Globus pallidus (tissue), 1 donor: ENCODE measurements around the gene NMNAT2.
"Not testable (repeated sequence)": the region's sequence is repeated elsewhere in the genome, so short reads cannot be mapped to it uniquely, and the experiment has no call there.

Source experiments
- DNase-seq: peaks from one replicate; pipeline ENCODE4 v3.0.0-alpha.2; 2015; ENCODE audit warnings: low spot score

Gene NMNAT2

DNA sequence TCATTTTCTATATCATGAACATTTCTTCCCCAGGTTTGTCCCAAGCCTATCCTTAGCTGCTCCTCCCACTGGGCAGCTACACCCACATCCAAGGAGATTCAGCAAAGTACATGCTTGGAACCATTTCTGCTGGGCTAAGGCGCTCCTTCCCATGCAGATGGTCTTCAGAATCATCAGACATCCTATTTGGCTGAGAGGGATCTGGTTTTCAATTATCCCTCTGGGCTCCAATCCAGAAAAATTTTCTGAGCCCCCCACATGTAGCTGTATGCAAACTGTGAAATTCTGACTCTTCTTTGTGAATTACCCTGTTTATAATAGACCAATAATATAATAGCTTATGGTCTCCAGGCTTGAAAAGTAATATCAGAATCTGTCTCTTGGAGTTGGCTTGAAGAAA lies 132.9 kb downstream of the NMNAT2 start:
- DNase-seq: no peak

GRCh38 chr1:183284086-183284485 lies 134.1 kb downstream of the NMNAT2 start:
- no peak for DNase-seq

DNA sequence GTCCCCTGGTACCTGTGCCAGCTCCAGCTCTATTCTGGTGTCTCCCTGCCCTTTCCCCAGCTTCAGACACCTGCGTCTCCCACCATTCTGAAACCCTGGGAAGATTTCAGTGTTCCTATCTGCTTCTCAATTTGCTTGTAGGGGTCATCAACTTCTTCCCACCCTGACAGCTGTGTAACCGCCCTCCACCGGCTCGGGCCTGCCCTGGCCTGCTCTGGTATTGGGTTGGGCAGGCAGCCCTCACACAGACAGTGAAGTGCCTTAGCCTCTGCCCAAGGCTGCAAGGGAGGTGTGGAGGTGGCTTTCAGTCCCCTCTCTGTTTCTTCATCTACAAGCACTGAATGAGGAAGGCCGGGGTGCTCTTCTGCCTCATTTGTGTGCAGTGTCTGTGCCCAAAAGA lies 134.9 kb downstream of the NMNAT2 start:
- no peak for DNase-seq

GRCh38 chr1:183282101-183282855 lies 135.9 kb downstream of the NMNAT2 start:
- DNase-seq: no peak

DNA sequence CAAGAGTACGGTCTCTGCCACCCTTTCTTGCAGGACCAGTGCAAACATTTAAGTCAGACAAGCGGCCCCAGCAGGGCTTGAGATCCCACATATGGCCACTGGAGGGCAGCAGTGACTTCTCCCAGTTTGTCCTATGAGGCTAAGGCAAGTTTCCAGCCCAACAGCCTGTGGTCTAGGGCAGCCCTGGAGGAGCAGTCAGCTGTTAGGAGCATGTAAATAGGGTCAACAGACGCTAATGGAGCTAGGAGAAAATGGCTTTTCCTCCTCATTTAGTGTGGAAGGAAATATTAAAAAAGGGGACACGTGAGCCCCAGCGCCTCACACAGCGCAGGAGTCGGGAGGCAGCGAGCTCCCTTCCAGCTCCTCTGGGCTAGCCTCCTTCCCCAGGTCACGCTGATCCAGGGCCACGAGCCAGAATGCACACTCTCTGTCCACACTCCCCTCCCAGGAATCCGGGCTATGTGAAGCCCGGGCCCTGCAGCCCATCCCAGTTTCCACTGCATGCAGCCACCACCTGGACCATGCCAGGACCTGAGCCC lies 136.6 kb downstream of the NMNAT2 start:
- DNase-seq: peak; percentile 90

DNA sequence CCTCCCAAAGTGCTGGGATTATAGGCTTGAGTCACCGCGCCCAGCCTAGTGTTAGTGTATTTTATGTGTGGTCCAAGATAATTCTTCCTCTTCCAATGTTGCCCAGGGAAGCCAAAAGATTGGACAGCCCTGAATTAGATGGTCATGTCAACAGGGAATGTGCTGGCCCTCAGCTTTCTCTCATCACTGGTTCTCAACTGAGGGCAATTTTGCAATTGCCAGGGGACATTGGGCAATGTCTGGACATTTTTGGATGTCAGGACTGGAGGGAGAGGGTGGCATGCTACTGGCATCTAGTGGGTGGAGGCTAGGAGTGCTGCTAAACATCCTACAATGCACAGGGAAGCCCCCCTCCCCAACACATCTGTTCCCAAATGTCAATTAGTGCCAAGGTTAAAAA lies 137.1 kb downstream of the NMNAT2 start:
- no peak for DNase-seq

GRCh38 chr1:183279835-183280234 lies 138.3 kb downstream of the NMNAT2 start:
- DNase-seq: no peak

DNA sequence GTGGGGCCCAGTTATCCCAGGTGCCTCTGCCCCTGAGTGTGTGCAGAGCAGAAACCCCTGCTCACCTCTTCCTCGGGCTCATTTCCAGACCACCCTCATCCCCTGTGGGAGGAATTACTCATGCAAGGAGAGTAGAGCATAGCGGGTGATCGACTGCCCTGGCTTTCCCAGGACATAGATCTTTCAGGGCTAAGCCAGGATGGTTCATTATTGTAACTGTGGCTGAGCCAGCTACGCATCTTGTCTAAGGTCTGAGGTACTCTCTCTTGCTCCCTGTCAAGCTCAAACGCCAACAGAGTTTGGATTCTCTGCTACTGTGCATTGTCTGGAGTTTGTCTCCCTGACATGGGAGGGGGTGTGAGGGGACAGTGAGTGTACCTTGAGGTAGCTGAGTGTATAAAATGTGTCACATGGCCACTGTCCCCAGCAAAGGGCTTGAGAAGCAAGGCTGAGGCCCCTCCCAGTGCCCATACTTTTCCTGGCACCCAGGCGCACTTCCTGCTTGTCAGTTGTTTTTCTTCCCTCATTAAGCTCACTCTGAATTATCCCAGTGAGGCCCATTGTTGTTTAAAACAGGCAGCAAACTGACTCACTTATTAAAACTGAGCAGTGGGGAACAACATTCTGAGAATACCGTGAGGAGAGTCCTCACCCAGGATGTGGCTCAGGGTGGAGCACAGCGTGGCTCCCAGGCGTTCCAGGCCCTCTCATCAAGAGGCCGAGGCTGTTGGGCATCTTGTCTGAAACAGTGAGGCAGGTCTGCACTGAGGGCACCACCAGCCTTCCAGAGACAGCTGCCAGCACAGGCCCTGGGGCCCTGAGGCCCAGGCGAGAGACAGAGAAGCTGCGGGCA lies 139.2 kb downstream of the NMNAT2 start:
- DNase-seq: no peak

GRCh38 chr1:183277821-183278738 lies 140.1 kb downstream of the NMNAT2 start:
- DNase-seq: no peak

- no peak for DNase-seq
Measured at GRCh38 chr1:183276386-183277080, 141.6 kb downstream of the NMNAT2 start.

DNA sequence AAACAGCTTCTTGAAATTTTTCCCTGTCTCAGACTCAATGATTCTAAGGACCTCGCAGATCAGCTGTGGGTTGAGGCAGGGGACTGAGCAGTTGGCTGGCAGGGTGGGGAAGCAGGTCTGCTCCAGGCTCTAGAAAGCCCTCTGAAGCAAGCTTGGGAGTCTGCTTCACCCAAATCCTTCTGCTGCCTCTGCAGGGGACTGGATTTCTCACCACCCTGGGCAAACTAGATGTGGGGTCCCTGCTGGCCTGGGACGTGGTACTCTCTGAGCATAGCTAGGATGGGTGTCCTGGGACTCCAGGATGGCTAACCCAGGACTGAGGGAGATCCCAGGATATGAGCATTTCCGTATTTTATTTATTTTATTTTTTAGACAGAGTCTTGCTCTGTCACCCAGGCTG lies 142.9 kb downstream of the NMNAT2 start:
- no peak for DNase-seq

DNA sequence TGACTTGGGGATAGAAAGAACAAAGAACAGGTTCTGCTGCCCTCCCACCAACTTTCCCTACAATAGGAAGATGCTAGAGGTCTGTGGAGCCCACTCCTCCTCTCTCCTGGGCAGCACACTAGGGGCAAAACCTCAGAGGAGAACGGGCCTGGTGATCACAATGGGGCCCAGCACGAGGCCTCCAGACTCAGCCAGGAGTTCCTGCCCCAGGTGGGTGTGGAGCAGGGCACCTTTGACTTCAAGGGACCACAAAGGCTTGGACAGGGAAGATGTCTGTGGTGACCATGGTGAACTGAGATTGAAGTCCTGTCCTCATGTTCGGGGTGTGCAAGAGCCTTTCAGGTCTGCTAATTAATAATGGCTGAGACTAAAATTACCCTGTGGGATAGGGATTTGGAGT lies 143.3 kb downstream of the NMNAT2 start:
- DNase-seq: no peak

DNA sequence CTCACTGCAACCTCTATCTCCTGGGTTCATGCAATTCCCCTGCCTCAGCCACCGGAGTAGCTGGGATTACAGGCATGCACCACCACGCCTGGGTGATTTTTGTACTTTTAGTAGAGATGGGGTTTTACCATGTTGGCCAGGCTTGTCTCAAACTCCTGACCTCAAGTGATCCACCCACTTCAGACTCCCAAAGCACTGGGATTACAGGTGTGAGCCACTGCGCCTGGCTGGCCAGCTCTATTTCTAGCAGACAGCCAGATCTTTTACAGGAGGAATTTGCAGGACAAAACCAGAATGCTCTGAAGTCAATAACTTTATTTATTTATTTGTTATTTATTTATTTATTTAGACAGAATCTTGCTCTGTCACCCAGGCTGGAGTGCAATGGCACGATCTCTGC lies 144.2 kb downstream of the NMNAT2 start:
- DNase-seq: not testable (repeated sequence)

GRCh38 chr1:183273300-183273699 lies 144.9 kb downstream of the NMNAT2 start:
- DNase-seq: no peak

DNA sequence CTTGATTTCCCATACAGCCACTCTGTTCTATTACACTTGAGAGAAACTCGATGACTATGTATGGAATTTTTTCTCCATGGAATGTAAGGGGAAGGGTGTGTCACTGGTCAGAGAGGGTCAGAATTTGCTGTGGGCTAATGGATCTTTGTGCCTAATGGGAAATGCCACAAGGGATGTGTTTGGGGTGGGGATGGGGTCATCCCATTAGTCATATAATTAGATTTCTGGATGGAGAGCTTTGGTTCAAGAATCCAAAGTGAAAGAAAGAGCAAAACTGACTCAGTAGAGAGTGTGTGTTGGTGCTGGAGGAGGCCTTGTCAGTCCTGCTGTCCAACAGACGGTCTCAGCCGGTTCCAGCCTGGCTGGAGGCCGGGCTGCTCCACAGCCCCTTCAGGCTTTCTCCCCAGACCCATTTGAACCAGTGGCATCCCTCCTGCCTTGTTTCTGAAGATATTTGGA lies 145.8 kb downstream of the NMNAT2 start:
- DNase-seq: no peak

DNA sequence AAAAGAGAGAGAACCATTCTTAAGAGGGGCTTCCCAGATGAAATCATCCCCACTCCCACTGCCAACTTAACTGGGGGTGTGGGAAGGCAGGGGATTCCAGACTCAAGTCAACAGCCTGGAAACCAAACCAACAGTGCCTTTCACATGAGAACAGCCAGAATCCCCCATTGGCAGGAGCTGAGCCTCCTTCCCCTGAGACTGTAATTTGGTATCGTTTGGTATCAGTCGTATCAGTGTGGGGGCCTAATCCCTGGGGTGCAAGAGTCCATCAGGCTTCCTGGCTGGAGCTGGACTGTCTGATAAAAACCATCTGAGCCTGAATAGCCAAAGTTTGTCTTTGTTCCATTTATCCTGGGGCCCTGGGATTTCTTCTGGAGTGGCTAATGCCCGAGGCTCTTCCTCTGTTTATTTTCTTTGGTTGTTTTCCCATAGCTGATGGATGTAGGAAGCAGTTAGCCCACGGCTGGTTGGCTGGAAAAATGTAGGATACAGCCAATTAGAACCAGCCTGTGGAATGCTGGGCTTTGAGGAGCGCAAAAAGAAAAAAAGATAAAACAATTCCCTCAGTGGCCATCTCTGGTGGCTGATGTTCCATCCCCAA lies 147.5 kb downstream of the NMNAT2 start:
- no peak for DNase-seq

DNA sequence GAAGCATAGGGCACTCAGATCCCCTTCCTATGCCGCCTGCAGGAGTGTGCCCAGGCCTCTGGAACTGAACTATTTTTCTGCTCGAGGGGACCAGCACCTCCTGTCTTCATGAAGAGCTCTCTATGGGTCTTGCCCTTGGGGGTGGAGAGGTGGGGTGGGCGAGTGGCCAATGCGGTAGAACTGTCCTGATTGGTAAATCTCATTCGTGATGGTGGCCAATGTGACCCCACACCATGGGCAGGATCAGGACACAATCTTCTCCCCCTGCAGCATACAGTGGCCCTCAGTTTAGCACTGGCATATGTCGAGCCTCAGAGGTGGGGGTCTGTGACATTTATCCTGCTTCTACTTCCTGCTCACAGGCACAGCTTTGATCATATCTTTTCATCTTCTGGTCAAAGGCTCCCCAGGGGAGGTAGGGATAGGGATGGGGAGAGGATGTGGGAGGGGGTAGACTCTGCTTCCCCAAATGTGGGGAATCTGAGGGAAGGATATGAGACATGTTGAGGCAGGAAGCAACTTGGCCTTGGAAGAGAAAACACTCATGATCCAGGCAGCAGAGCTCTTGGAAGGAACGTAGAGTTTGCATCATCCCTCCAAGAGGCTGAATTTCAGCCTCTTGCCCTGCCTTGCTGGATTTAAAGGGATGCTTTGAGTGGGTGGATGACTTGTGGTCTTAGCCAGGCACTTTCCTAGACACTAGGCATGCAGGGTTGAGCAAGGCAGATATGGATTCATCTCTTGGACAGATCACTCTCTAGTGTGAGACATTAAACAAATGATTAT lies 150.3 kb downstream of the NMNAT2 start:
- DNase-seq: no peak

DNA sequence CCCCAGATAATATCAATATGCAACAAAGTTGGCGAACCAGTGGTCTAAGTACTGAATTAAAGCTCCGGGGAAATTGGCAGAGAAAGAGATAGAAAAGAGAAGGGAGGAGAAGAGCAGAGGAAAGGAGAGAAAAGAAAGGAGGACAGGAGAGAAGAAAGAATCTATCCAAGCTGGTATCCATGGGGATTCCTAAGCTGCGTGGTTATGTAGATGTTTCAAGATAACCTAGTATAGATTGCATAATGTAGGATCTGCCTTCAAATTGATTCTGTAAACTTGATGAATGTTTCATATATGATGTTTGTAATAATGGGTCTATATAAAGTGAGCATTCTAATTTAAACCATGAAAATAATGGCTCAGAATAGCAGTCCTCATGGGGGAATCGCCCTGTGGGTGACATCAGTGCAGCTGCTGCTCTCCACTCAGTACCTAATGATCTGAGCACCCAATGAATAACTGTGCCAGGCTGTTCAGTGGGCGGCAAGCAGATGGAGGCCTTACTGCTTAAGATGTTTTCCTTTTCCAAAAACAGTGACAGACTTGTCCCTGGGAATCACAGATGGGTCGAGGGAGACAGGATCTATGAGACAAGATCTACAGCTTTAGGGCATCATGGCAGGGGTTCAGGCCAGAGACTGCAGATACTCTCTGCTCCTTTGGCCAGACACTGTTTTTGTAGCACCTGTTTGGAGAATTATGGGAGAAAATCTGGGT lies 154.1 kb downstream of the NMNAT2 start:
- no peak for DNase-seq

DNA sequence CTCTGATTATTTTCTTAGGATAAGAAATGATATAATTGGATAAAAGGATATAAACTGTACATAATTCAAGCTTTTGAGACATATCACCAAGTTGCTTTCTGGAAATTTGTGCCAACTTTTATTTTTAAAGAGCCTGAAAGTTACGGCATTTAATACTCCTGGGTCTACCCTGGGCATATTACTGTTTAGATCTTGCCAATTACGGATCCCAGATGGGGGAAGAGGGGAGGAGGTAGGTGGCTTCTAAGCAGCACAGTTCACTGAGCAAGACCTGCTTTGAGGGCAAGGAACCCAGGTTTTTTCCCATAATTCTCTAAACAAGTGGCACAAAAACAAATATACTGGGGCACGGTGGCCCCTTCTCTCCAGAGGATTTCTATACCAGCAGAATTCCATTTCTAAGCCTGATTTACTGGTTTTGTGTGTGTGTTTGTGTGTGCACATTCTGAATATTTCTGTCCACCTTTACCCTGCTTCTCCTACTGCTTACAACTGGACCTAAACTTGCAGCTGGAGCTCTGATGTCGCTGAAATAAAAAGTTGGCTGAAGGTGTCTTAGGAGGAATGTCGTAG lies 155.5 kb downstream of the NMNAT2 start:
- no peak for DNase-seq
